Endodermal cell (in vitro differentiated cells): ENCODE results near the gene ADD1. TPM values are rescaled to one million over a fixed set of nuclear protein-coding genes. Genes with fewer than 3 reads are reported as not detected.
A peak's percentile ranks its signal among the peaks of the same experiment; 100 is the strongest.

Experiments
- DNase-seq: peaks from one replicate; pipeline ENCODE4 v3.0.0-alpha.2; 2017
- H3K27ac ChIP-seq: 2 replicates; pipeline ENCODE4 v1.5.1; 2013; ENCODE audit warnings: mild to moderate bottlenecking, low read depth, low read length, moderate library complexity
- H3K27me3 ChIP-seq: 2 replicates; pipeline ENCODE4 v1.6.1; 2013; ENCODE audit warnings: mild to moderate bottlenecking, low read length, moderate library complexity; ENCODE audit not compliant: insufficient read depth, control insufficient read depth, poor library complexity, severe bottlenecking
- H3K36me3 ChIP-seq: 2 replicates; pipeline ENCODE4 v1.7.0; 2013; ENCODE audit warnings: mild to moderate bottlenecking, low read length, moderate library complexity; ENCODE audit not compliant: control insufficient read depth, insufficient read depth
- H3K4me1 ChIP-seq: one replicate; pipeline ENCODE4 v1.7.0; 2013; ENCODE audit warnings: low read length; ENCODE audit not compliant: control insufficient read depth, insufficient read depth
- H3K4me3 ChIP-seq: 2 replicates; pipeline ENCODE4 v1.5.1; 2013; ENCODE audit warnings: mild to moderate bottlenecking, low read length, moderate library complexity
- H3K9ac ChIP-seq: 2 replicates; pipeline ENCODE4 v1.6.1; 2013; ENCODE audit warnings: mild to moderate bottlenecking, low read length, moderate library complexity; ENCODE audit not compliant: poor library complexity, severe bottlenecking; ENCODE audit errors: extremely low read depth
- H3K9me3 ChIP-seq: 2 replicates; pipeline ENCODE4 v1.6.1; 2013; ENCODE audit warnings: mild to moderate bottlenecking, low read length, moderate library complexity; ENCODE audit not compliant: control insufficient read depth
- H3K27ac Mint-ChIP-seq: 2 replicates; pipeline ENCODE4 v1.8.0; 2020; ENCODE audit warnings: mixed read lengths
- H3K27me3 Mint-ChIP-seq: 2 replicates; pipeline ENCODE4 v1.8.0; 2021; ENCODE audit warnings: mild to moderate bottlenecking, mixed read lengths; ENCODE audit not compliant: insufficient read depth
- H3K36me3 Mint-ChIP-seq: 2 replicates; pipeline ENCODE4 v1.8.0; 2020; ENCODE audit warnings: low read depth, mixed read lengths
- H3K4me1 Mint-ChIP-seq: 2 replicates; pipeline ENCODE4 v1.8.0; 2020; ENCODE audit warnings: mixed read lengths
- H3K4me3 Mint-ChIP-seq: 2 replicates; pipeline ENCODE4 v1.8.0; 2020; ENCODE audit warnings: mild to moderate bottlenecking, moderate library complexity, mixed read lengths
- H3K9me3 Mint-ChIP-seq: 2 replicates; pipeline ENCODE4 v1.8.0; 2020; ENCODE audit warnings: mild to moderate bottlenecking, mixed read lengths
- CTCF ChIP-seq: fragments of 200-600 bp; sonication (generic); conservative IDR thresholded peaks from 2 replicates; pipeline ENCODE4 v1.5.0; 2021; ENCODE audit warnings: antibody characterized with exemption, mild to moderate bottlenecking
- WGBS, 2 experiments: methylation state at CpG; one replicate each; pipeline versions ENCODE4 v1.1.5 to v1.1.7; 2013; ENCODE audit warnings: missing lambda C conversion rate in 2 of 2, mixed read lengths in 1 of 2; ENCODE audit not compliant: insufficient coverage in 1 of 2, insufficient read length in 1 of 2; 5-methylcytosine and 5-hydroxymethylcytosine counted together
- total RNA-seq, 2 donors: library from RNA; stranded (reverse); fragmentation: NEBNext Ultra II Directional in 1 of 2; extraction: Animal tissue kit (Norgen Biotek cat#: 25700) in 1 of 2; gene quantifications; 2 replicates in 1 of 2; 3 replicates in 1 of 2; pipeline ENCODE4 v1.2.1, GENCODE V29; 2021

ADD1 gene
- total RNA-seq, 2 donors from 2014 or later = 231 to 257 TPM

- H3K27ac Mint-ChIP-seq = no peak overlapping the region
- no peaks in the 10 kb centered on the region for H3K27me3 ChIP-seq
- H3K4me3 ChIP-seq = no peak overlapping the region
- DNase-seq = peak; percentile 66
- no peaks in the 10 kb centered on the region for H3K4me1 ChIP-seq
- peaks cover 4% of the 10 kb centered on the region for H3K4me1 Mint-ChIP-seq
- no peaks in the 10 kb centered on the region for H3K9me3 ChIP-seq
- peaks cover 18% of the 10 kb centered on the region for H3K36me3 Mint-ChIP-seq
- H3K27me3 Mint-ChIP-seq = peaks cover 7% of the 10 kb centered on the region
- H3K36me3 ChIP-seq = peaks cover 30% of the 10 kb centered on the region
- no peak overlapping the region for H3K4me3 Mint-ChIP-seq
- no peak for TF ChIP-seq CTCF
- peaks cover 5% of the 10 kb centered on the region for H3K9me3 Mint-ChIP-seq
- no peak overlapping the region for H3K27ac ChIP-seq
- WGBS, 2 experiments = 84 to 90% methylated on average over 9 to 13 of the region's 13 CpGs
- H3K9ac ChIP-seq = no peak overlapping the region
Observed at GRCh38 chr4:2820216-2820982, 23.2 kb upstream of the ADD1 start.

- DNase-seq = no peak
- H3K27ac Mint-ChIP-seq = no peak overlapping the region
- H3K4me3 Mint-ChIP-seq = no peak overlapping the region
- H3K36me3 Mint-ChIP-seq = peaks cover 37% of the 10 kb centered on the region
- Histone ChIP-seq H3K4me3 (no peak overlapping the region), H3K9me3 (no peaks in the 10 kb centered on the region), H3K36me3 (peaks cover 32% of the 10 kb centered on the region), H3K4me1 (no peaks in the 10 kb centered on the region), H3K9ac (no peak overlapping the region), H3K27ac (no peak overlapping the region), H3K27me3 (no peaks in the 10 kb centered on the region)
- peaks cover 4% of the 10 kb centered on the region for H3K4me1 Mint-ChIP-seq
- no peaks in the 10 kb centered on the region for H3K27me3 Mint-ChIP-seq
- WGBS, 2 experiments = 91 to 96% methylated on average over 13 to 23 of the region's 23 CpGs
- no peak for TF ChIP-seq CTCF
- H3K9me3 Mint-ChIP-seq = no peaks in the 10 kb centered on the region
Observed at GRCh38 chr4:2822461-2823300, 21.0 kb upstream of the ADD1 start.

DNA sequence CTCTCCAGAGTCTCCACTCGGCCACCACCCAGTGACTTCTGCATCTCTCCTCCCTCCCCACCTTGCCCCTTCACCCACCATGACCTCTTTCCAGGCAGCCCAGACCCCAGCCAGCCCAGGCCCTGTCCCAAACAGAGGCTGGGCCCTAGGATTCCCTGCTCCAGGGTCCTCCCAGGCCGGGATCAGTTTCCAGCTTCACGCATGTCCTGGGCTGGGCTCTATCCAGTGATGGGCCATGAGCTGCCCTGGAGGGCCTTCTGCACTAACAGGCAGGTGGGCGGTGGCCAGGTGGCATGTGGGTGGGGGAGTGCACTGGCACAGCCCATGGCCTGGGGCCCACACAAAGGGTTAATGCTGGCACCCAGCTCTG is 20.4 kb upstream of the ADD1 start:
- Mint-ChIP-seq H3K4me3 (no peak overlapping the region), H3K9me3 (no peaks in the 10 kb centered on the region), H3K36me3 (peaks cover 40% of the 10 kb centered on the region), H3K27ac (no peak overlapping the region), H3K4me1 (peaks cover 4% of the 10 kb centered on the region), H3K27me3 (no peaks in the 10 kb centered on the region)
- H3K36me3 ChIP-seq = peaks cover 32% of the 10 kb centered on the region
- H3K27me3 ChIP-seq = no peaks in the 10 kb centered on the region
- TF ChIP-seq CTCF = no peak
- H3K9me3 ChIP-seq = no peaks in the 10 kb centered on the region
- H3K4me1 ChIP-seq = no peaks in the 10 kb centered on the region
- no peak overlapping the region for H3K27ac ChIP-seq
- no peak overlapping the region for H3K9ac ChIP-seq
- WGBS, 2 experiments = 94 to 100% methylated on average over 3 to 4 of the region's 4 CpGs
- no peak overlapping the region for H3K4me3 ChIP-seq
- no peak for DNase-seq
